GM12873 (cell line): ENCODE measurements around the gene NTN1.

ENCODE experiments used
- TF ChIP-seq, protein P1 (sequence below): IDR thresholded peaks from 2 replicates; pipeline ENCODE4 v1.5.1; 2012; ENCODE audit warnings: low read depth, mild to moderate bottlenecking, moderate library complexity, low read length, control low read depth; ENCODE audit not compliant: insufficient read depth; ENCODE audit errors: missing control alignments

NTN1 gene

DNA sequence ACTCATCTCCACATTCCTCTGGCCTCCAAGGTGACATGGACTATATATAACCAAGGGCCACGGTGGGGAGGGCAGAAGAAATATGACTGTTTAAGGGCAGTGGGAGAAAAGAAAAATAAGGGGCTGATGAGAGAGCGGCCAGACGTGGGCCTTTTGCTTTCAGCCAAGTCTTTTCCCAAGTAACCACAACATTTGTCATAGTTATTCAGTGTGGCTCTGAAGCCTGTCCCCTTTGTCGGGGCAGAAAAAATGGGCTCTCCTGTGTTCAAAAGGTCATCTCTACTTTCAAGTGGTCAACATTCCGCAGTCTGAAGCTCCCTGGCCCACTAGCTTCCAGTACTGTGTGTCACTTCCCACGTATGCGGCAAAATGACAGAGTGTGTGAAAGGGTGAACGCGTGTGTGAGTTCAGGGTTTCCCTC lies 245.4 kb downstream of the NTN1 start:
- TF ChIP-seq, protein P1, sequence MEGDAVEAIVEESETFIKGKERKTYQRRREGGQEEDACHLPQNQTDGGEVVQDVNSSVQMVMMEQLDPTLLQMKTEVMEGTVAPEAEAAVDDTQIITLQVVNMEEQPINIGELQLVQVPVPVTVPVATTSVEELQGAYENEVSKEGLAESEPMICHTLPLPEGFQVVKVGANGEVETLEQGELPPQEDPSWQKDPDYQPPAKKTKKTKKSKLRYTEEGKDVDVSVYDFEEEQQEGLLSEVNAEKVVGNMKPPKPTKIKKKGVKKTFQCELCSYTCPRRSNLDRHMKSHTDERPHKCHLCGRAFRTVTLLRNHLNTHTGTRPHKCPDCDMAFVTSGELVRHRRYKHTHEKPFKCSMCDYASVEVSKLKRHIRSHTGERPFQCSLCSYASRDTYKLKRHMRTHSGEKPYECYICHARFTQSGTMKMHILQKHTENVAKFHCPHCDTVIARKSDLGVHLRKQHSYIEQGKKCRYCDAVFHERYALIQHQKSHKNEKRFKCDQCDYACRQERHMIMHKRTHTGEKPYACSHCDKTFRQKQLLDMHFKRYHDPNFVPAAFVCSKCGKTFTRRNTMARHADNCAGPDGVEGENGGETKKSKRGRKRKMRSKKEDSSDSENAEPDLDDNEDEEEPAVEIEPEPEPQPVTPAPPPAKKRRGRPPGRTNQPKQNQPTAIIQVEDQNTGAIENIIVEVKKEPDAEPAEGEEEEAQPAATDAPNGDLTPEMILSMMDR = no peak

- TF ChIP-seq, protein P1 = no peak
These were observed 247.2 kb downstream of the NTN1 start for GRCh38 chr17:9268546-9268945.

GRCh38 chr17:9269350-9270035 lies 248.2 kb downstream of the NTN1 start:
- TF ChIP-seq, protein P1 = no peak

DNA sequence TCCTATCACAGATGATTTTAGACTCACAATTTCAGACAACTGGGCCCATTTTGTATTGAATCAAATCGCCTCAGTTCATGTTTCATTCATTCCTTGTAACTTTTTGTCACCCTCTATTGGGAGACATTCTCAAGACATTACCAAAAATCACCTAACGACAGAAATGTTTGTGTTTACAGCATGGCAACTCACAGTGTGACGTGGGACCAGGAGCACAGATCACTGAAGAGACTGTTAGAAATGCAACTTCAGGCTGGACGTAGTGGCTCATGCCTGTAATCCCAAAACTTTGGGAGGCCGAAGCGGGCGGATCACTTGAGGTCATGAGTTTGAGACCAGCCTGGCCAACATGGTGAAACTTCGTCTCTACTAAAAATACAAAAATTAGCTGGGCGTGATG lies 249.6 kb downstream of the NTN1 start:
- TF ChIP-seq, protein P1 = no peak

GRCh38 chr17:9271989-9272388 lies 250.7 kb downstream of the NTN1 start:
- TF ChIP-seq, protein P1 = no peak

GRCh38 chr17:9272501-9273200 lies 251.3 kb downstream of the NTN1 start:
- TF ChIP-seq, protein P1 = no peak

GRCh38 chr17:9273428-9274391 lies 252.4 kb downstream of the NTN1 start:
- TF ChIP-seq, protein P1 = no peak
